Right ventricle myocardium superior (tissue), 1 donor: ENCODE results near the gene BABAM2. TPM values are rescaled to one million over a fixed set of nuclear protein-coding genes. Genes with fewer than 3 reads are reported as not detected.

Experiments used
- ATAC-seq: fragments of 200-7000 bp; cut with Tn5 transposase; one replicate; pipeline ENCODE4 v1.9.1; 2020; ENCODE audit warnings: mild to moderate bottlenecking; ENCODE audit not compliant: poor library complexity
- DNase-seq: peaks from one replicate; pipeline ENCODE4 v3.0.0-alpha.2; 2020
- intact Hi-C: fragments of 100-400 bp; cut with DNase I; formaldehyde crosslinking; loops from one replicate; pipeline ENCODE4 v1.11.2; 2022
- total RNA-seq: library from RNA; stranded (reverse); fragmentation: NEBNext Ultra II Directional; extraction: Animal tissue kit (Norgen Biotek cat#: 25700); gene quantifications from one replicate; pipeline ENCODE4 v1.2.1, GENCODE V29; 2021
- donor health status: DM: no; HTN: yes; CAD: no; lungs with severe emphysema.

BABAM2 gene
- total RNA-seq, 1 donor from 2014 or later: 51.3 TPM

DNA sequence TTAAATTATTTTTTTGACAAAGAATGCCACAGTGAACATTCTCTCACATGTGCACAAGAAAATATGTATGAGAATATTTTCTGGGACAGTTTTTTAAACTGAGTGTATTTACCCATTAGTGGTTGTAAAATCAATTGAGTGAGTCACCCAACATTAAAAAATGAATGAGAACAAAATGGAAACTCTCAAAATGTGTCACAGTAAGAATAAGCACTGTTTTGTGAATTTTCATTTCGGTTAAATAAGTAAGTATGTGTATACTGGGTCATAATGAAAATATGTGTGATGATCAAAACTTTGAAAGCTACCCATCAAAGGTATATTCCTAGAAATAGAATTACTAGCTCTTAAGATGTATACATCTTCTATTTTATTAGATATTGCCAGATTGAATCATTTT, 11.6 kb downstream of the BABAM2 start:
- ATAC-seq: no peak
- intact Hi-C loops: no loop called here
- no peak for DNase-seq

GRCh38 chr2:27903018-27903417, 12.5 kb downstream of the BABAM2 start:
- DNase-seq (no peak), ATAC-seq (no peak)
- intact Hi-C loops: no loop called here

- no peak for DNase-seq
- intact Hi-C loops: no loop called here
- ATAC-seq: no peak
Measured at GRCh38 chr2:27903649-27904404, 13.3 kb downstream of the BABAM2 start.

DNA sequence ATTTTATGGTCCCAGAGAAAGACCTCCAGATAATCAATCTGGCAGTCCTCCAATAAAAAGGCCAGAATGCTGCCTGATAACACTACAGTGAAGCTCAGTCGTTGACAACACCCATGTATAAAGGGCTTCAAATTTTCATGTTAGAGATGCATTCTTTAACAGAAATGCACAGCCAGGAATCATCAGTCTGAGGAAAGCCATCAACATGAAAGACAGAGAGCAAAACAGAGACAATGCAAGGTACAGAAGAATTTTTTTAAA, 13.8 kb downstream of the BABAM2 start:
- no peak for DNase-seq
- intact Hi-C loops: no loop called here
- ATAC-seq: no peak

- intact Hi-C loops: no loop called here
- DNase-seq (no peak), ATAC-seq (peak; percentile 18)
Measured at GRCh38 chr2:27906074-27906473, 15.5 kb downstream of the BABAM2 start.

DNA sequence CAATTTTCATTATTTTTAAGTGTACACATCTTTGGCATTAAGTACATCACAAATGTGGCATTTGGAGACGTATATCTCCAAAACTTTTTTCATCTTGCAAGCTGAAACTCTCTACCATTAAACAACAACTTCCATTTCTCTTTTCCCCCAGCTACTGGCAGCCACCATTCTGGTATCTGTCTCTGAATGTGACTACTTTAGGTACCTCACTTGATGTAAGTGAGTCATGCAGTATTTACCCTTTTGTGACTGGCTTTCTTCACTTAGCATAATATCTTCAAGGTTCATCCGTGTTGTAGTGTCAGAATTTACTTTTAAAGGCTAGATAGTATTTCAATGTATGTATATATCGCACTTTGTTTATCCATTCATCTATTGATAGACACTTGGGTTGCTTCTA, 17.0 kb downstream of the BABAM2 start:
- no peak for DNase-seq
- intact Hi-C loops: no loop called here
- ATAC-seq: no peak

- DNase-seq (no peak), ATAC-seq (no peak)
- intact Hi-C loops: no loop called here
Measured at GRCh38 chr2:27909901-27910300, 19.4 kb downstream of the BABAM2 start.

DNA sequence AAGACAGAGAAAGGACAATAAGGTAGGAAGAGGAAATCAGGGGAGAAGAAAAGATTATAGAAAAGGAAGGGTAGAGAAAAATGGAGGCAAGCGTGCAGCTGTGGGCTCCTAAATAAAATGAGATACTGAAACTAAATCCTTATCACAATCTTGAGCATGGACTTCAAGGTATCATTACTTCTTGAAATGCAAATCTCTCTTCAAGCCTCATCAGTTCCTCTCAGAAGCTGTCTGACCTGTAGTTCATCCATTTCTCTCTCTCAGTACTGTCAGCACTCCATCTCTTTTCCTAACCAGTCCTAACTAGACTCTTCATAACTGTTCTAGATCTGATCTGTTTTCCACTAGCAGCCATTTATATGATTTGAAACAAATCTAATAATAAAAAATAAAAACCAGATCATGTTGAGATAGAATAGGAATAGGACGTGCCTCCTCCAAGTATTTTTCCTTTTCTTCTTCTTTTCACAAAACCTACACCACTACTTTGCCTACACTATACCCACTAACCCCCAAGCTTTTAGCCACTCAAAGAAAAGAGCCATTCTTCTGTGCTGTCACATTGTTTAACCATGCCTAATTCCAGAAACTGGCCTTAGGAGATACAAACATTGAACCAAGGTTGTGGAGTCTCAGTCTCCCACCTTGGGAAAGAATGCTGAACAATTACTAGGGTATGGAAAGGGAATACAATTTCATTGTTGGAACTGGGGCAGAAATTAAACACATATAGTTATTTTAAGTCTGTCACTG, 21.1 kb downstream of the BABAM2 start:
- DNase-seq (no peak), ATAC-seq (no peak)
- intact Hi-C loops: no loop called here

DNA sequence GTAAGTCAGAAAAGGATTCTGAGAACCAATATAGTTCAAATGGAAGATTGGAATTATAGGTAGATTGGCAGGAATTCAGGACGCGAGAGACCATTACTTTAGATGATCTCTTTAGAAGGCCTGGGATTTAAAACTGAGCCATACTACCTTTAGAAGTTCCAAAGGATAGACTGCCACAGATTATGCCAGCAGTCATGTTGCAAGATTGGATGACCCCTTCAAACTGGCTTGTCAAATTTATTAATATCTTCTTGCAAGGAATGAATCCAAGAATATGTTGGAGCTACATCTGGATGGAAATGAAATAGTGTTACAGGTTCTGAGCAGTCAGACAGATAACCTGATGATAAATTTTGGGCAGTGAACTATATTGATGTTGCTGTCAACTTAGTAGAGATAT, 22.0 kb downstream of the BABAM2 start:
- ATAC-seq: no peak
- DNase-seq: no peak
- intact Hi-C loops: no loop called here

DNA sequence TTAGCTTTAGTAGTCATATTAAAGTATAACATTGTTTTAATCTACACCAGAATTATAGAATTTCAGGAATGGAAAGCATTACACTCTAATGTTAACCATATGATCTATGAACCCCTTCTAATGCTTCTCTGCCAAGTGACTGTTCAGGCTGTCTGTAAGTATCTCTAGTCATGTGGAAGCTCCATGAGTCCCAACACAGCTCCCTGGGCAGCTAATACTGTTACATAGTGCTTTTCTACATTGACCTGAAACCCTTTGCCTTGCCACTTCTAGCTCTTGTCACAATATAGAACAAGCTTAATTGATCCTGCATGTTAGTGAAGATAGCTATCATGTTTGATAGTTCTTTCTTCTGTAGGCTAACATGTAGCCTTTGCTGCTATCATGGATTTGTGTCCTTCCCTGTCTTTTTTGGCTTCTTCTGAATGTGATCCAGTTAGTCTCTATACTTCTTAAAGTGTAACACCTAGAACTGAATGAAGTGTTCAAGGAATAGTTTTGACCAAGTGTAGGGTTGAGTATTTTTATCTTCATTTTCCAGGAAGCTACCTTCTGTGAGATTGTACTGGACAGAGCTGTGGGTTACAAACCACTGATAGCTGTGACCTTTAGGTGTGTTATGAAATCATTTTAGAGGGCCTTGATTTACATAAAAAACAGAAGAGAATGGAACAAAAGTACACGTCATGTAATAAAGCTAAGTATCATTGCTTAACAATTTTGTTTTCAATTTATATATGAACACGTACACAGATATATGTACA, 23.7 kb downstream of the BABAM2 start:
- intact Hi-C loops: no loop called here
- ATAC-seq (peak; percentile 16), DNase-seq (no peak)

DNA sequence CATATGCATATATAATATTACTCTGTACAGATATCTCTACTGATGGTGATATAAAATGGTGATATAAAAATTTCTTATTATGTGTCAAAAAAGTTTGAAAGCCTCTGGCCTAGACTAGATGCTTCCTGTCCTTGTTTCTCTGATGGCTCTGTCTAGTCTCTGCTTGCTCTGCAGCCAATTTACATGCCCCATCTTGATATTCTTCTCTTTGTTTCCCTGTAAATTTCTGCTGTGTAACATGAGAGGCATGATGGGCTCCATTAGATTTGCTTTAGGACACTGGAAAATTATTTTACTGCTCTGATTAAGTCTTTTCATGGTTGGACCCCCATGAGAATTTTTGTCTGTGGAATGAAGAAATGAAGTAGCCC, 24.3 kb downstream of the BABAM2 start:
- DNase-seq (no peak), ATAC-seq (peak; percentile 14)
- intact Hi-C loops: no loop called here

DNA sequence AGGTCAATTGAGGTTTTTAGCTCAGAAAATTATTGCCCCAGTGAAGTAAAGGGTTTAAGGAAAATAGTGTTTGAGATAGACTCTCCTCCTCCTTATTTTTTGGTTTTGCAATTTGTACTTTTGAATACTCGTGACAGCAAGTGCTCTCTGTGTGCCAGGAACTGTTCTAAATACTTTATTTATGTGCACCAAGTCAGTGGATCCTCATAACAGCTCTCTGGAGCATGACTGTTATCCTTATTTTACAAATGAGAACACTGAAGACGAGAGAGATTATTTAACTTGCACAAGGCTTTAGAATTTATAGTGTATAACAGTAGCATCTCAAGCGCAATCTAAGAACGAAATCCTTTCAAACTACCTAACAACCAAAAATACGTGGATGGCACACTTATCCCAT, 24.7 kb downstream of the BABAM2 start:
- ATAC-seq (peak; percentile 77), DNase-seq (no peak)
- intact Hi-C loops: no loop called here

DNA sequence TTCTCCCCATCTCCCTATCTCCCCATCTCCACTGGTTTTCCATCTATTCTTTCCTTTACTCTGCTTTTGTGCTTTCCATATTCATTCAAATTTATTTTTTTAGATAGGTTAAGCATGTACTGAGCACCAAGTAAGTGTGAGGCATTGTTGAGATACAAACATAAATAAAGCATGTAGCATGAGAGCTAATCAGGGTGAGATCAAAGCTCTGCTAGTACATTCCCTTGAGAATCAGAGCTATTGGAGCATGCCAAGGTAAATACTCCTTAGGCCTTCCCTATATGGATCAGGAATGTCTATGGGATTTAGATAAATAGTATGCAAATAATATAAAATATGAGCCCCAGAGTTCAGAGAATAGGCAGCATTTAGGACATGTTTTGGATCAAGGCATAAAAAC, 25.3 kb downstream of the BABAM2 start:
- DNase-seq (no peak), ATAC-seq (no peak)
- intact Hi-C loops: no loop called here

GRCh38 chr2:27916293-27916995, 25.9 kb downstream of the BABAM2 start:
- ATAC-seq: no peak
- DNase-seq: no peak
- intact Hi-C loops: no loop called here

GRCh38 chr2:27920148-27920885, 29.8 kb downstream of the BABAM2 start:
- ATAC-seq: peak; percentile 59
- no peak for DNase-seq

DNA sequence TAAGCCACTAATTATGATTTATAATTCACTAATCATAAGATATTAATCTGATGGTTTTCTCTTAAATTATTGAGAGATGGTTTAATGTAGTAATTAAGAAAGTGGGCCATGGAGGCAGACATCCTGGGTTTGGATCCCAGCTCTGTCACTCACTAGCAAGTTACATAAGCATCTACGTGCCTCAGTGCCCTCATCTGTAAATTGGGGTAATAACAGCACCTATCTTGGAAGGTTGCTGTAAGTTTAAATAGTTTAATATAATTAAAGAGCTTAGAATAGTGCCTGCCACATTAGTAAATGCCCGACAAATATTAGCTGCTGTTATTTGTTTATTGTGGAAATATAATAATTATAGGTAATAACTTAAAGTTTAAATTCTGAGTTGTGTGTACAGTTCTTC, 30.9 kb downstream of the BABAM2 start:
- ATAC-seq: no peak
- no peak for DNase-seq
- intact Hi-C loops: no loop called here

More at GRCh38 chr2:27920148-27920885, 29.8 kb downstream of the BABAM2 start:
- intact Hi-C loops: no loop called here

- ATAC-seq (no peak), DNase-seq (no peak)
- intact Hi-C loops: no loop called here
Measured at GRCh38 chr2:27921880-27922547, 31.5 kb downstream of the BABAM2 start.

DNA sequence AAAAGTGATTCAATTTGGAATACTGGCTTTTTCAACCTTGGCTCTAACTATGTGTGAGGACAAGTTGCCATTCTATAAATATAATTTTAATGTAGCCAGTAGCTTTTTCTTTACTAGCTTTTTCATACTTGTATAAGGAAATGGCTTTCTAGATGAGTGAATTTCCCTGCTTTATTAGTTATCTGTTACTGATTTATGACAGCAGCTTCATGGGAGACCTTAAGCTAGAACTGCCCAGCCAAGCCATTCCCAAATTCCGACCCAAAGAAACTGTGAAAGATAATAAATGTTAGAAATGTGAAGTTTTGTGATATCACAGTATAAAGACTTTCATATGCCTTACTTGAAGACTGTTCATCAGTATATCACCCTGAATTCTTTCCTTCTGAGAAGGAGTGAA, 32.3 kb downstream of the BABAM2 start:
- ATAC-seq: no peak
- intact Hi-C loops: no loop called here
- no peak for DNase-seq
